SU-DHL-6 (cell line): ENCODE data around the gene MBL2.

Experiments
- CTCF ChIP-seq: fragments of 200-600 bp; sonication (generic); IDR thresholded peaks from one replicate; pipeline ENCODE4 v1.5.1; 2017; ENCODE audit warnings: antibody characterized with exemption, mild to moderate bottlenecking, low read length, moderate library complexity; ENCODE audit not compliant: insufficient read depth, poor library complexity, severe bottlenecking
- EZH2phosphoT487 ChIP-seq: fragments of 200-600 bp; sonication (generic), shearing (Covaris generic); conservative IDR thresholded peaks from 2 replicates; pipeline ENCODE4 v1.6.1; 2018; ENCODE audit warnings: mild to moderate bottlenecking, antibody characterized with exemption, low read length, moderate library complexity, mixed read lengths

GRCh38 chr10:52770904-52771303, 1.7 kb downstream of the MBL2 start:
- TF ChIP-seq CTCF (no peak), EZH2phosphoT487 (no peak)
